A673 (cell line): ENCODE results near the gene PGC.

Source experiments
- CTCF ChIP-seq: fragments of 300-800, 200-600 bp; sonication (generic); conservative IDR thresholded peaks from 2 replicates; pipeline ENCODE4 v1.5.1; 2017; ENCODE audit warnings: low read depth, mild to moderate bottlenecking, antibody characterized with exemption, low read length, moderate library complexity, mixed read lengths
- EZH2 ChIP-seq: fragments of 200-600 bp; sonication (generic); IDR thresholded peaks from 2 replicates; pipeline ENCODE4 v1.6.1; 2017; ENCODE audit warnings: borderline replicate concordance, low read depth, mild to moderate bottlenecking, mixed read lengths, antibody characterized with exemption, low read length; ENCODE audit not compliant: poor library complexity, severe bottlenecking

GRCh38 chr6:41731561-41732086 lies 15.6 kb downstream of the PGC start:
- TF ChIP-seq CTCF (no peak), EZH2 (no peak)
